ENCODE results near the gene IRX2. TPM values are rescaled to one million over a fixed set of nuclear protein-coding genes. Genes with fewer than 3 reads are reported as not detected.

Gene IRX2
- total RNA-seq, 1 experiment from 2014 or later: not detected

- H3K36me3 ChIP-seq (ENCODE audit: low read depth): no peaks in the 10 kb centered on the region
- H3K4me1 ChIP-seq (replicated peaks; ENCODE audit: insufficient read depth): no peaks in the 10 kb centered on the region
- no TSS peak for BruUV-seq (replicated peaks)
- H3K9me2 ChIP-seq (ENCODE audit: insufficient read depth): no peaks in the 10 kb centered on the region
- H3K79me2 ChIP-seq (ENCODE audit: low read depth): no peaks in the 10 kb centered on the region
- H2AFZ ChIP-seq: no peak overlapping the region
- H3K9me3 ChIP-seq (ENCODE audit: insufficient read depth, low read depth): no peaks in the 10 kb centered on the region
- intact Hi-C loops (cut with micrococcal nuclease; ENCODE audit: unreplicated experiment): no loop called here
- no peak for DNase-seq
- CTCF ChIA-PET: no interaction called here
- H3K4me3 ChIP-seq: no peak overlapping the region
- H3K4me2 ChIP-seq: no peak overlapping the region
- POLR2A ChIA-PET (ENCODE audit: unreplicated experiment): no interaction called here
- no peaks in the 10 kb centered on the region for H3F3A ChIP-seq (ENCODE audit: insufficient read depth, low read depth)
- H3K27me3 ChIP-seq (ENCODE audit: insufficient read depth, low read depth): peaks cover 100% of the 10 kb centered on the region
- no peak for TF ChIP-seq EZH2 (IDR thresholded peaks at IDR 0.05; ENCODE audit: low read depth)
- TF ChIP-seq, protein P1, sequence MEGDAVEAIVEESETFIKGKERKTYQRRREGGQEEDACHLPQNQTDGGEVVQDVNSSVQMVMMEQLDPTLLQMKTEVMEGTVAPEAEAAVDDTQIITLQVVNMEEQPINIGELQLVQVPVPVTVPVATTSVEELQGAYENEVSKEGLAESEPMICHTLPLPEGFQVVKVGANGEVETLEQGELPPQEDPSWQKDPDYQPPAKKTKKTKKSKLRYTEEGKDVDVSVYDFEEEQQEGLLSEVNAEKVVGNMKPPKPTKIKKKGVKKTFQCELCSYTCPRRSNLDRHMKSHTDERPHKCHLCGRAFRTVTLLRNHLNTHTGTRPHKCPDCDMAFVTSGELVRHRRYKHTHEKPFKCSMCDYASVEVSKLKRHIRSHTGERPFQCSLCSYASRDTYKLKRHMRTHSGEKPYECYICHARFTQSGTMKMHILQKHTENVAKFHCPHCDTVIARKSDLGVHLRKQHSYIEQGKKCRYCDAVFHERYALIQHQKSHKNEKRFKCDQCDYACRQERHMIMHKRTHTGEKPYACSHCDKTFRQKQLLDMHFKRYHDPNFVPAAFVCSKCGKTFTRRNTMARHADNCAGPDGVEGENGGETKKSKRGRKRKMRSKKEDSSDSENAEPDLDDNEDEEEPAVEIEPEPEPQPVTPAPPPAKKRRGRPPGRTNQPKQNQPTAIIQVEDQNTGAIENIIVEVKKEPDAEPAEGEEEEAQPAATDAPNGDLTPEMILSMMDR (conservative IDR thresholded peaks at IDR 0.05): no peak
- H3K27ac ChIP-seq: no peak overlapping the region
- H4K20me1 ChIP-seq (ENCODE audit: insufficient read depth): no peaks in the 10 kb centered on the region
These were observed 33.4 kb downstream of the IRX2 start for GRCh38 chr5:2718115-2718514.

DNA sequence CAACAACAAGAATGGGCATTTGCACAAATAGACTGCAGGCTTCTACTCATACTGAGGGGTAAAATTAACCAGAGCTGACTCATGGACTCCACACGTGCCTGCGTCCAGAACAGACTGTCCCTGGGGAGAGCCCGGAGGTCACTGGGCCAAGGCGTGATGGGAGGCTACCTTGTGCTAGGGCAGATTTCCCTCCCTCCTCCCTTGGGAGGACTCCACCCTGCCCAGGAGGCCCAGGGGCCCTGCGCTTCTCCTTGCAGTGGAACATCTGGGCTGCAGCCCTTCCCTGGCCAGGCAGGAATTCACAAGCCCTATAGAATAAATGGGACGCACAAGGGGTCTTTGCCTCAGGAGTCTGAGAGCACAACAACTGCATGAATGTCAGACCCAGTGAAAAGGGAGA, 35.6 kb downstream of the IRX2 start:
- no peak for DNase-seq

GRCh38 chr5:2714805-2715204, 36.7 kb downstream of the IRX2 start:
- BruUV-seq (replicated peaks): no TSS peak
- no peaks in the 10 kb centered on the region for H3F3A ChIP-seq (ENCODE audit: insufficient read depth, low read depth)
- no peak overlapping the region for H3K4me2 ChIP-seq
- intact Hi-C loops (cut with micrococcal nuclease; ENCODE audit: unreplicated experiment): no loop called here
- no peaks in the 10 kb centered on the region for H3K9me2 ChIP-seq (ENCODE audit: insufficient read depth)
- no peak overlapping the region for H3K4me3 ChIP-seq
- no peaks in the 10 kb centered on the region for H4K20me1 ChIP-seq (ENCODE audit: insufficient read depth)
- no peaks in the 10 kb centered on the region for H3K4me1 ChIP-seq (replicated peaks; ENCODE audit: insufficient read depth)
- H3K27me3 ChIP-seq (ENCODE audit: insufficient read depth, low read depth): peaks cover 100% of the 10 kb centered on the region
- H2AFZ ChIP-seq: no peak overlapping the region
- DNase-seq: no peak
- H3K36me3 ChIP-seq (ENCODE audit: low read depth): no peaks in the 10 kb centered on the region
- no peak overlapping the region for H3K27ac ChIP-seq
- ChIA-PET CTCF (no interaction called here), POLR2A (ENCODE audit: unreplicated experiment) (no interaction called here)
- H3K79me2 ChIP-seq (ENCODE audit: low read depth): no peaks in the 10 kb centered on the region
- no peak for TF ChIP-seq EZH2 (IDR thresholded peaks at IDR 0.05; ENCODE audit: low read depth)
- TF ChIP-seq, protein P1 (conservative IDR thresholded peaks at IDR 0.05): no peak
- no peaks in the 10 kb centered on the region for H3K9me3 ChIP-seq (ENCODE audit: insufficient read depth, low read depth)

More for the DNA sequence above, 35.6 kb downstream of the IRX2 start:
- Histone ChIP-seq H3K36me3 (ENCODE audit: low read depth) (no peaks in the 10 kb centered on the region), H3K4me2 (no peak overlapping the region), H3K27me3 (ENCODE audit: insufficient read depth, low read depth) (peaks cover 100% of the 10 kb centered on the region), H2AFZ (no peak overlapping the region), H3K79me2 (ENCODE audit: low read depth) (no peaks in the 10 kb centered on the region), H3K4me3 (no peak overlapping the region), H4K20me1 (ENCODE audit: insufficient read depth) (no peaks in the 10 kb centered on the region), H3K4me1 (replicated peaks; ENCODE audit: insufficient read depth) (no peaks in the 10 kb centered on the region), H3K9me3 (ENCODE audit: insufficient read depth, low read depth) (no peaks in the 10 kb centered on the region), H3F3A (ENCODE audit: insufficient read depth, low read depth) (no peaks in the 10 kb centered on the region), H3K9me2 (ENCODE audit: insufficient read depth) (no peaks in the 10 kb centered on the region), H3K27ac (no peak overlapping the region)
- ChIA-PET POLR2A (ENCODE audit: unreplicated experiment) (no interaction called here), CTCF (no interaction called here)
- TF ChIP-seq, protein P1 (conservative IDR thresholded peaks at IDR 0.05): no peak
- TF ChIP-seq EZH2 (IDR thresholded peaks at IDR 0.05; ENCODE audit: low read depth): no peak
- intact Hi-C loops (cut with micrococcal nuclease; ENCODE audit: unreplicated experiment): no loop called here
- BruUV-seq (replicated peaks): no TSS peak
